Trophoblast cell (in vitro differentiated cells and primary cell): ENCODE data around the gene IL1RN.

Experiments used
- DNase-seq, 2 donors: peaks; one replicate each; pipeline ENCODE4 v3.0.0-alpha.2; 2016
- H2AFZ ChIP-seq: 2 replicates; pipeline ENCODE4 v1.6.1; 2013; ENCODE audit warnings: low read length, moderate library complexity, mild to moderate bottlenecking; ENCODE audit not compliant: insufficient read depth, poor library complexity
- H2AK5ac ChIP-seq: 2 replicates; pipeline ENCODE4 v1.6.1; 2013; ENCODE audit warnings: mild to moderate bottlenecking, low read length
- H2BK120ac ChIP-seq: 2 replicates; pipeline ENCODE4 v1.6.1; 2013; ENCODE audit warnings: low read length, mild to moderate bottlenecking, moderate library complexity; ENCODE audit not compliant: insufficient read depth, poor library complexity
- H2BK12ac ChIP-seq: 2 replicates; pipeline ENCODE4 v1.6.1; 2013; ENCODE audit warnings: mild to moderate bottlenecking, low read length, moderate library complexity
- H2BK5ac ChIP-seq: 2 replicates; pipeline ENCODE4 v1.6.1; 2013; ENCODE audit warnings: low read length, low read depth, moderate library complexity, mild to moderate bottlenecking; ENCODE audit not compliant: poor library complexity
- H3K14ac ChIP-seq: 2 replicates; pipeline ENCODE4 v1.6.1; 2013; ENCODE audit warnings: mild to moderate bottlenecking, low read length
- H3K18ac ChIP-seq: 2 replicates; pipeline ENCODE4 v1.6.1; 2013; ENCODE audit warnings: mild to moderate bottlenecking, low read length
- H3K23ac ChIP-seq: 2 replicates; pipeline ENCODE4 v1.6.1; 2013; ENCODE audit warnings: low read length
- H3K27ac ChIP-seq: 2 replicates; pipeline ENCODE4 v1.5.1; 2013; ENCODE audit warnings: low read depth, mild to moderate bottlenecking, inconsistent platforms, low read length, moderate library complexity
- H3K27me3 ChIP-seq: 2 replicates; pipeline ENCODE4 v1.6.1; 2013; ENCODE audit warnings: inconsistent platforms, mild to moderate bottlenecking, low read length, moderate library complexity; ENCODE audit not compliant: insufficient read depth
- H3K36me3 ChIP-seq, 2 experiments: 1 replicate in 1 of 2; 2 replicates in 1 of 2; pipeline ENCODE4 v1.6.1; 2013; ENCODE audit warnings: low read length in 2 of 2, mild to moderate bottlenecking in 2 of 2, moderate library complexity in 1 of 2; ENCODE audit not compliant: insufficient read depth in 2 of 2, control insufficient read depth in 1 of 2
- H3K4ac ChIP-seq: 2 replicates; pipeline ENCODE4 v1.6.1; 2013; ENCODE audit warnings: low read depth, mild to moderate bottlenecking, low read length, moderate library complexity
- H3K4me1 ChIP-seq, 2 experiments: 1 replicate in 1 of 2; 2 replicates in 1 of 2; pipeline ENCODE4 v1.6.1; 2013; ENCODE audit warnings: low read length in 2 of 2, mild to moderate bottlenecking in 2 of 2, moderate library complexity in 1 of 2; ENCODE audit not compliant: insufficient read depth in 2 of 2, control insufficient read depth in 1 of 2
- H3K4me2 ChIP-seq: 2 replicates; pipeline ENCODE4 v1.6.1; 2013; ENCODE audit warnings: inconsistent platforms, mild to moderate bottlenecking, low read length, moderate library complexity
- H3K4me3 ChIP-seq: 2 replicates; pipeline ENCODE4 v1.5.1; 2013; ENCODE audit warnings: mild to moderate bottlenecking, low read depth, low read length, inconsistent platforms
- H3K79me1 ChIP-seq: one replicate; pipeline ENCODE4 v1.6.1; 2013; ENCODE audit warnings: low read length
- H3K79me2 ChIP-seq: 2 replicates; pipeline ENCODE4 v1.6.1; 2013; ENCODE audit warnings: low read length, mild to moderate bottlenecking; ENCODE audit not compliant: control insufficient read depth, insufficient read depth, poor library complexity
- H3K9ac ChIP-seq: 2 replicates; pipeline ENCODE4 v1.6.1; 2013; ENCODE audit warnings: mild to moderate bottlenecking, low read length
- H3K9me3 ChIP-seq: 2 replicates; pipeline ENCODE4 v1.6.1; 2013; ENCODE audit warnings: low read depth, mild to moderate bottlenecking, control low read depth, inconsistent platforms, low read length; ENCODE audit not compliant: insufficient read depth
- H4K12ac ChIP-seq: 2 replicates; pipeline ENCODE4 v1.6.1; 2013; ENCODE audit warnings: low read depth, mild to moderate bottlenecking, low read length, moderate library complexity
- H4K8ac ChIP-seq: 2 replicates; pipeline ENCODE4 v1.6.1; 2013; ENCODE audit warnings: low read depth, mild to moderate bottlenecking, low read length, moderate library complexity
- H4K91ac ChIP-seq: one replicate; pipeline ENCODE4 v1.6.1; 2013; ENCODE audit warnings: low read depth, mild to moderate bottlenecking, low read length, moderate library complexity
- whole genome bisulfite sequencing: extraction: QIAGEN DNeasy Blood & Tissue Kit; methylation state at CpG from one replicate; pipeline ENCODE4 v1.1.7; 2013; ENCODE audit warnings: missing lambda C conversion rate; ENCODE audit not compliant: insufficient read length, insufficient coverage; ENCODE audit errors: extremely low coverage; 5-methylcytosine and 5-hydroxymethylcytosine counted together

The IL1RN gene

DNA sequence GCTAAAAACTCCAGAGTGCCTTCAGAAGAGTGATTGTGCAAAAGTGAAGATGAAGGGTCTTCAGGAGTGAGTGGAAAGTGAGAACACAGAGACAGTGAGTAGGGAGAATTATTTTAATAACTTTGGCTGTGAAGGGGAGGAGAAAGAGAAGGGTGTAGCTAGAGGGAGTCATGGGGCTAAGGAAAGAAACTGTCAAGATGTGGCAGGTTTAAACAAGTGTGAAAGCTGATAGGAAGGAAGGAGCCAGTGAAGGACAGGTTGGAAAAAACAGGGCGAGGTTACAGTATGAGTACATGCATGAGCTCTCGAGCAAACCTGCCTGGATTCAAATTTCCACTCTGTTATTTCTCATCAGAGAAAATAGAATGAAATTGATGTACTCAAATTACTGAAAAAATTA, 41.9 kb upstream of the IL1RN start:
- DNase-seq, result no peak
- no peak overlapping the region for H3K4ac ChIP-seq
- H2BK12ac ChIP-seq, result no peak overlapping the region
- no peak overlapping the region for H4K12ac ChIP-seq
- no peaks in the 10 kb centered on the region for H3K79me2 ChIP-seq
- H3K4me3 ChIP-seq, result no peak overlapping the region
- no peak overlapping the region for H4K91ac ChIP-seq
- no peak overlapping the region for H3K23ac ChIP-seq
- no peaks in the 10 kb centered on the region for H3K9me3 ChIP-seq
- H3K4me2 ChIP-seq, result no peak overlapping the region
- no peak overlapping the region for H2AFZ ChIP-seq
- no peak overlapping the region for H3K9ac ChIP-seq
- no peaks in the 10 kb centered on the region for H3K79me1 ChIP-seq
- no peaks in the 10 kb centered on the region for H3K36me3 ChIP-seq
- H4K8ac ChIP-seq, result no peak overlapping the region
- H2AK5ac ChIP-seq, result no peak overlapping the region
- no peak overlapping the region for H3K27ac ChIP-seq
- no peak overlapping the region for H2BK5ac ChIP-seq
- H3K4me1 ChIP-seq, result no peaks in the 10 kb centered on the region
- WGBS, result no CpG with 5 or more reads among the region's 2 CpGs
- no peaks in the 10 kb centered on the region for H3K27me3 ChIP-seq
- no peak overlapping the region for H3K14ac ChIP-seq
- no peak overlapping the region for H2BK120ac ChIP-seq
- no peak overlapping the region for H3K18ac ChIP-seq

DNA sequence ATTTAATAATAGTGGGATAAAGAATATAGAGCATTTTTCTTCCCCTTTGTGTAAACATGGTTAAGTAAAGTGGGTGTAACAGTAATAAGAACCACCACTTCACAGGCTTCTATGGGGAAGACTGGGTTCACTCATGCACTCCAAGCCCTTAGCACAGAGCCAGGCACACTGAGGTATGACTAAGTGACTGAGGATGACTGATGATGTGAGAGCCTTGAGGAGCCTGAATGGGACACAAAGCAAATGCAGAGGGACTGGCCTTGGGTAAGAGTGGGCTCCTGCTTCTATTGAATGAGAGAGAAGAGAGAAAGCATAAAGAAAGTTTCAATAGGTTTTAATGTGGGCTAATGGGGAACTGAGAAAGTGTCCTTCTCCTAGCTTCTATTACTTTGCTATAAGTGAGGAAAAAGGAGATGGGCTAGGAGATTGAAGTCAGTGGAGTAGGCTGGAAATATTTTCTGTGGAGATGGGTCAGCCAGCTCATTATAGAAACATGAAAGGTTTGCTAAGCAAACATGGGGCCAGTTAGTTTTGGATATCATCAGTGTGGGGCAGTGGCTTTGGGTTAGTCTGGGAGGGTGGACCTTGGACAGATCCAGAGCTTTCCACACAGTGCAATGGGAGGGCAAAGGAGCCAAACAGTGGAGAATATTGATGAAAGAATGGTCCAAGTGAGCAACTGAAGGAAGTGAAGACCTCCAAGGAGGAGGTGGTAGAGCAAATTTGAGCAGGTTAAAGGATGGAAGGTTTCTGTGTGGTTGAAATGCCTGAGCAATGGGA, 39.0 kb upstream of the IL1RN start:
- no peak overlapping the region for H2AK5ac ChIP-seq
- no peaks in the 10 kb centered on the region for H3K36me3 ChIP-seq
- no peak overlapping the region for H3K14ac ChIP-seq
- no peak overlapping the region for H2BK120ac ChIP-seq
- no peaks in the 10 kb centered on the region for H3K79me1 ChIP-seq
- H3K27ac ChIP-seq, result no peak overlapping the region
- H3K27me3 ChIP-seq, result no peaks in the 10 kb centered on the region
- H3K18ac ChIP-seq, result no peak overlapping the region
- H3K4me3 ChIP-seq, result no peak overlapping the region
- no peak overlapping the region for H4K12ac ChIP-seq
- H4K91ac ChIP-seq, result no peak overlapping the region
- no peak overlapping the region for H3K9ac ChIP-seq
- no peak overlapping the region for H3K23ac ChIP-seq
- no peak overlapping the region for H2BK5ac ChIP-seq
- H2AFZ ChIP-seq, result no peak overlapping the region
- no peak overlapping the region for H2BK12ac ChIP-seq
- no peak for DNase-seq
- no peak overlapping the region for H4K8ac ChIP-seq
- H3K79me2 ChIP-seq, result no peaks in the 10 kb centered on the region
- H3K4me2 ChIP-seq, result no peak overlapping the region
- no peaks in the 10 kb centered on the region for H3K4me1 ChIP-seq
- H3K4ac ChIP-seq, result no peak overlapping the region
- no peaks in the 10 kb centered on the region for H3K9me3 ChIP-seq

DNA sequence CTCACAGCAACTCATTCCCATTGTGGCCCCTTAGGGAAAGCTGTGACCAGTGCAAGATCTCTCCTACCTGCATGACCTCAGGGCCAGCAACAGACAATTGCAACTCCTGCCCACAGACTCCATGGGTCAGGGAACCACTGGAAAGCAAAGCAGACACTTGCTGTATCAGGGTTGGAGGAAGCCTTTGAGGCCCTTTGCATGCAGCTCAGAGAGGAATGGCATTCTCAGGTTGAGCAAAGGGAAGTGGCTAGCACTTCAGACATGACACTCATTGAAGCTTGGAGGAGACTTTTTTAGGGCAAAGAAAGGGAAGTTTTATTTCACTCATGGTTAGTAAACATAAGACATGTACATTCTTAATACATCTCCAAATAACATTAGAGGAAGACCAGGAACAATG, 37.5 kb upstream of the IL1RN start:
- Histone ChIP-seq H4K91ac (no peak overlapping the region), H3K4me1 (no peaks in the 10 kb centered on the region), H3K18ac (no peak overlapping the region), H3K4me2 (no peak overlapping the region), H3K36me3 (no peaks in the 10 kb centered on the region), H3K14ac (no peak overlapping the region), H2BK5ac (no peak overlapping the region), H3K27me3 (no peaks in the 10 kb centered on the region), H3K9ac (no peak overlapping the region), H3K79me1 (no peaks in the 10 kb centered on the region), H3K27ac (no peak overlapping the region), H3K4me3 (no peak overlapping the region), H3K9me3 (no peaks in the 10 kb centered on the region), H3K4ac (no peak overlapping the region), H3K23ac (no peak overlapping the region), H2BK12ac (no peak overlapping the region), H4K8ac (no peak overlapping the region), H4K12ac (no peak overlapping the region), H2BK120ac (no peak overlapping the region), H3K79me2 (no peaks in the 10 kb centered on the region), H2AK5ac (no peak overlapping the region), H2AFZ (no peak overlapping the region)
- DNase-seq, result no peak

DNA sequence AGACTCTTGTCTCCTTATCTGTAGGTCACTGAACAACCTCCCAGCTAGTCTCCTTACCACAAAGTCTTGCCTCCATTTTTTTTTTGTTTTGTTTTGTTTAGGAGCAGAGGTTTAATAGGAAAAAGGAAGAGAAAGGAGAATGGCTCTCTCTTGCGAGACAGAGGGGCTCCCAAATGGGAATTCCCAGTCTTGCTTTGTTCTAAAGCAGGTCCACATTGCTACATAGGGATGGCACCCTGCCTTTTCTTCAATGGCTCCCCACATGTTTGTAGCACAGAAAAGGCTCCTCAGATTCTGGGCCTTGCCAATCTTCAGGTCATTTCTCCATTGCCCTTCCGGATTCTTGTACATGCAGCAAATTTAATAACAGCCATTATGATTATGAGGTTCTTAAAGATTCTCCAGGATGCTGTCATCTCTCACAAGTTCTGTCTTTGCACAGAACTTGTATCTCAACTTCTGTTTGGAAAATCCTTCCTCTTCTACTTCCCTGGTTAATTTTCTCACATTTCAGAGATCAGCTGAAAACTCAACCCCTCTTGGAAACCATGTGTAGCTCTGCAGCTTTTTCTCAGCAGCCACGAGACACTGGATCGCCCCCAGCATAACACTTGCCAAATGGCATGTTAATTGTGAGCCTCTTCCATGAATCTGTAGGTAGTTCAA, 36.0 kb upstream of the IL1RN start:
- Histone ChIP-seq H3K4me1 (no peaks in the 10 kb centered on the region), H2BK12ac (no peak overlapping the region), H3K4me3 (no peak overlapping the region), H4K8ac (no peak overlapping the region), H2AK5ac (no peak overlapping the region), H3K9me3 (no peaks in the 10 kb centered on the region), H3K27ac (no peak overlapping the region), H3K27me3 (no peaks in the 10 kb centered on the region), H4K91ac (no peak overlapping the region), H3K4ac (no peak overlapping the region), H3K79me1 (no peaks in the 10 kb centered on the region), H3K36me3 (no peaks in the 10 kb centered on the region), H3K79me2 (no peaks in the 10 kb centered on the region), H4K12ac (no peak overlapping the region), H2BK5ac (no peak overlapping the region), H3K4me2 (no peak overlapping the region), H3K9ac (no peak overlapping the region), H2BK120ac (no peak overlapping the region), H2AFZ (no peak overlapping the region), H3K18ac (no peak overlapping the region), H3K14ac (no peak overlapping the region), H3K23ac (no peak overlapping the region)
- no CpG with 5 or more reads among the region's 4 CpGs for WGBS
- no peak for DNase-seq
